Measurements from ENCODE around the gene PIGZ.

Gene PIGZ

GRCh38 chr3:196915375-196915774 lies 53.3 kb downstream of the PIGZ start:
- DNase-seq = no peak
- H3K27ac ChIP-seq = no peak overlapping the region
- no peaks in the 10 kb centered on the region for H3K27me3 ChIP-seq (ENCODE audit: insufficient read depth, low read depth, severe bottlenecking)
- no peaks in the 10 kb centered on the region for H3K36me3 ChIP-seq
- TF ChIP-seq, protein P1, sequence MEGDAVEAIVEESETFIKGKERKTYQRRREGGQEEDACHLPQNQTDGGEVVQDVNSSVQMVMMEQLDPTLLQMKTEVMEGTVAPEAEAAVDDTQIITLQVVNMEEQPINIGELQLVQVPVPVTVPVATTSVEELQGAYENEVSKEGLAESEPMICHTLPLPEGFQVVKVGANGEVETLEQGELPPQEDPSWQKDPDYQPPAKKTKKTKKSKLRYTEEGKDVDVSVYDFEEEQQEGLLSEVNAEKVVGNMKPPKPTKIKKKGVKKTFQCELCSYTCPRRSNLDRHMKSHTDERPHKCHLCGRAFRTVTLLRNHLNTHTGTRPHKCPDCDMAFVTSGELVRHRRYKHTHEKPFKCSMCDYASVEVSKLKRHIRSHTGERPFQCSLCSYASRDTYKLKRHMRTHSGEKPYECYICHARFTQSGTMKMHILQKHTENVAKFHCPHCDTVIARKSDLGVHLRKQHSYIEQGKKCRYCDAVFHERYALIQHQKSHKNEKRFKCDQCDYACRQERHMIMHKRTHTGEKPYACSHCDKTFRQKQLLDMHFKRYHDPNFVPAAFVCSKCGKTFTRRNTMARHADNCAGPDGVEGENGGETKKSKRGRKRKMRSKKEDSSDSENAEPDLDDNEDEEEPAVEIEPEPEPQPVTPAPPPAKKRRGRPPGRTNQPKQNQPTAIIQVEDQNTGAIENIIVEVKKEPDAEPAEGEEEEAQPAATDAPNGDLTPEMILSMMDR (IDR thresholded peaks at IDR 0.05; ENCODE audit: low read depth, low read length) = no peak
- no peak overlapping the region for H3K4me3 ChIP-seq (ENCODE audit: low read depth, low read length)
- H3K9me3 ChIP-seq (ENCODE audit: severe bottlenecking) = no peaks in the 10 kb centered on the region

DNA sequence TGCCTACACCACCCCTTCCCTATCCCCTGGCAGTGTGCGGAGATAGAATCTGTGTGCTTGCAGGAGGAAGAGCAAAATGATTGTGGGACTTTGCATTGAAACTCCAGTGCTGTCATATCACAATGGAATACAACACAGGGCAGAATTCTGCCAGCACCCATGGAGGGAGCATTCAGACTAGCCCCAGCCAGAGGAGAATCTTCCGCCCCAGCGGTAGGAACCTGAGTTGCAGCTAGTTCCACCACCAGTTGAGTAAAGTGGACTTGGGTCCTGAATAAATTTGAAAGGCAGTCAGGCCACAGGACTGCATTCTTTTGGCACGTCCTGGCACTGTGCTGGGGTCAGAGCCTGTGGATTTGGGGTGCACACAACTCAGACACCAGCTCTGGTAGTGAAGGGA lies 53.8 kb downstream of the PIGZ start:
- TF ChIP-seq, protein P1 (IDR thresholded peaks at IDR 0.05; ENCODE audit: low read depth, low read length) = no peak
- Histone ChIP-seq H3K36me3 (no peaks in the 10 kb centered on the region), H3K27ac (no peak overlapping the region), H3K27me3 (ENCODE audit: insufficient read depth, low read depth, severe bottlenecking) (no peaks in the 10 kb centered on the region), H3K9me3 (ENCODE audit: severe bottlenecking) (no peaks in the 10 kb centered on the region), H3K4me3 (ENCODE audit: low read depth, low read length) (no peak overlapping the region)
- DNase-seq = no peak

GRCh38 chr3:196903740-196904139 lies 64.9 kb downstream of the PIGZ start:
- no peak for DNase-seq
- H3K27ac ChIP-seq = no peak overlapping the region
- TF ChIP-seq, protein P1 (IDR thresholded peaks at IDR 0.05; ENCODE audit: low read depth, low read length) = no peak
- H3K4me3 ChIP-seq (ENCODE audit: low read depth, low read length) = no peak overlapping the region
- H3K27me3 ChIP-seq (ENCODE audit: insufficient read depth, low read depth, severe bottlenecking) = no peaks in the 10 kb centered on the region
- peaks cover 30% of the 10 kb centered on the region for H3K36me3 ChIP-seq
- no peaks in the 10 kb centered on the region for H3K9me3 ChIP-seq (ENCODE audit: severe bottlenecking)

DNA sequence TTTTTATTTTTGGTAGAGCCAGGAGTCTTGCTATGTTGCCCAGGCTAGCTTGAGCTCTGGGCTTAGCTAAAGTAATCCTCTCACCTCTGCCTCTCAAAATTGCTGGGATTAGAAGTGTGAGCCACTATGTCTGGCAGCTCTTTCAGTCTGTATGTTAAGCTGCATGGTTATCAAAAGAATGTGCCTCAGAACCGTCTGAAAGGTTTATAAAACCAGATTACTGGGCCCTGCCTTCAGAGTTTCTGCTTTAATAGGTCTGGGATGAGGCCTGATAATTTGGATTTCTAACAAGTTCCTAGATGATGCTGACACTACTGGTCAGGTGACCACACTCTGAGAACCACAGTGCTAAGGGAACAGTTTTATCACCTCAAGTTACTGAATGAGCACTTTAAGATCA lies 66.3 kb downstream of the PIGZ start:
- peak; percentile 10 for DNase-seq
- H3K9me3 ChIP-seq (ENCODE audit: severe bottlenecking) = no peaks in the 10 kb centered on the region
- no peak overlapping the region for H3K4me3 ChIP-seq (ENCODE audit: low read depth, low read length)
- no peaks in the 10 kb centered on the region for H3K27me3 ChIP-seq (ENCODE audit: insufficient read depth, low read depth, severe bottlenecking)
- no peak overlapping the region for H3K27ac ChIP-seq
- TF ChIP-seq, protein P1 (IDR thresholded peaks at IDR 0.05; ENCODE audit: low read depth, low read length) = no peak
- peaks cover 30% of the 10 kb centered on the region for H3K36me3 ChIP-seq

- no peak overlapping the region for H3K4me3 ChIP-seq (ENCODE audit: low read depth, low read length)
- peaks cover 27% of the 10 kb centered on the region for H3K36me3 ChIP-seq
- no peaks in the 10 kb centered on the region for H3K9me3 ChIP-seq (ENCODE audit: severe bottlenecking)
These were observed 66.9 kb downstream of the PIGZ start for GRCh38 chr3:196901768-196902167.

More at GRCh38 chr3:196901768-196902167, 66.9 kb downstream of the PIGZ start:
- TF ChIP-seq, protein P1 (IDR thresholded peaks at IDR 0.05; ENCODE audit: low read depth, low read length) = no peak
- Histone ChIP-seq H3K27ac (no peak overlapping the region), H3K27me3 (ENCODE audit: insufficient read depth, low read depth, severe bottlenecking) (no peaks in the 10 kb centered on the region)
- no peak for DNase-seq
